Airway epithelial cell (primary cell): ENCODE measurements around the gene NFATC3. TPM values are rescaled to one million over a fixed set of nuclear protein-coding genes. Genes with fewer than 3 reads are reported as not detected.

Experiments
- total RNA-seq: library from RNA; depleted of rRNA; stranded (reverse); fragments of >200 nt; gene quantifications from 2 replicates; pipeline ENCODE4 v1.2.3, GENCODE V29; 2015

NFATC3 gene
- 11.3 and 14.7 TPM in 2 replicates for total RNA-seq

GRCh38 chr16:68085259-68086071 is at the start of gene NFATC3:
Gene NFATC3, plus strand, starts transcription at chr16:68085370. Its CDS starts 312 bp downstream, at chr16:68085682.

DNA sequence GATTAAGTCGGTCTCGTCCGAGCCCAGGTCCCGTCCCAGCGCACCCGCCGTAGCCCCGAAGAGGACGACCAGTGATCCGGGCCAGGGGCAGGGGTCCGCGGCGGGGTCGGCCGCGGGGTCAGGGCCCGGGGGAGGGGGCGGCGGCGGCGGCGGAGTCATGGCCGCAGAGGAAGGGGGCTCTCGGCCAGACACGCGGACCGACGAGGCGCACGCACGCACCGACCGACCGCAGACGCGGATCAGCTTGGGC is 150.6 kb downstream of the NFATC3 start, which contains the start of gene ESRP2:
Gene ESRP2, minus strand, starts transcription at position 241 of the 250 bp plus-strand sequence. Its CDS starts 82 bp downstream, at position 159.

GRCh38 chr16:68244903-68245853 is 160.0 kb downstream of the NFATC3 start, which contains the start of gene PLA2G15:
Gene PLA2G15, plus strand, starts transcription at chr16:68245373. Its CDS starts 54 bp downstream, at chr16:68245427.

GRCh38 chr16:68264128-68265077 is 179.2 kb downstream of the NFATC3 start, which contains the start of gene SLC7A6:
Gene SLC7A6, plus strand, starts transcription at chr16:68264526. Its CDS starts 10,201 bp downstream, at chr16:68274727.

Other genes starting within 250 kb of the NFATC3 start
- gene THAP11, start 243.1 kb upstream of the NFATC3 start, total RNA-seq, result 38.4 and 46.5 TPM in 2 replicates
- gene NUTF2, start 238.4 kb upstream of the NFATC3 start, total RNA-seq, result 128 and 387 TPM in 2 replicates
- 20.2 and 23.8 TPM in 2 replicates for gene CENPT, start 237.7 kb upstream of the NFATC3 start, total RNA-seq
- gene EDC4, start 212.3 kb upstream of the NFATC3 start, total RNA-seq, result 46.6 and 50.2 TPM in 2 replicates
- 0.60 TPM in 1 of 2 replicates, not detected in the other for gene NRN1L, start 200.5 kb upstream of the NFATC3 start, total RNA-seq
- 6.4 and 10.9 TPM in 2 replicates for gene PSKH1, start 192.1 kb upstream of the NFATC3 start, total RNA-seq
- 1.5 TPM in 1 of 2 replicates, not detected in the other for gene CTRL, start 153.5 kb upstream of the NFATC3 start, total RNA-seq
- gene PSMB10, start 148.5 kb upstream of the NFATC3 start, total RNA-seq, result 18.6 and 25.6 TPM in 2 replicates
- gene LCAT, start 141.2 kb upstream of the NFATC3 start, total RNA-seq, result 3.4 and 7.1 TPM in 2 replicates
- 34.3 and 43.0 TPM in 2 replicates for gene SLC12A4, start 116.7 kb upstream of the NFATC3 start, total RNA-seq
- gene DPEP3, start 104.9 kb upstream of the NFATC3 start, total RNA-seq, result not detected in 2 replicates
- gene DPEP2, start 85.9 kb upstream of the NFATC3 start, total RNA-seq, result not detected in 2 replicates
- not detected in 2 replicates for gene DPEP2NB, start 69.5 kb upstream of the NFATC3 start, total RNA-seq
- gene DDX28, start 62.1 kb upstream of the NFATC3 start, total RNA-seq, result 6.5 and 10.6 TPM in 2 replicates
- 30.4 and 35.0 TPM in 2 replicates for gene DUS2, start 62.1 kb upstream of the NFATC3 start, total RNA-seq
- gene ESRP2, start 150.8 kb downstream of the NFATC3 start, total RNA-seq, result 55.9 and 76.4 TPM in 2 replicates
- gene PLA2G15, start 160.0 kb downstream of the NFATC3 start, total RNA-seq, result 9.8 and 13.8 TPM in 2 replicates
- 11.1 and 17.8 TPM in 2 replicates for gene SLC7A6, start 179.2 kb downstream of the NFATC3 start, total RNA-seq
- 6.5 and 9.2 TPM in 2 replicates for gene SLC7A6OS, start 225.6 kb downstream of the NFATC3 start, total RNA-seq
- gene PRMT7, start 225.6 kb downstream of the NFATC3 start, total RNA-seq, result 33.7 and 43.9 TPM in 2 replicates